NCI-H187 (cell line): ENCODE data around the gene VGF.
"Not testable (repeated sequence)": the region's sequence is repeated elsewhere in the genome, so short reads cannot be mapped to it uniquely, and the experiment has no call there.

ENCODE experiments used
- DNase-seq, 2 experiments: peaks; one replicate each; lab custom pipeline; 2025; lab: John Stamatoyannopoulos, UW

The VGF gene

GRCh38 chr7:101116898-101117297, 48.5 kb downstream of the VGF start:
- DNase-seq, result no peak

GRCh38 chr7:101115215-101115614, 50.2 kb downstream of the VGF start:
- no peak for DNase-seq

GRCh38 chr7:101114492-101114891, 50.9 kb downstream of the VGF start:
- DNase-seq, result no peak

DNA sequence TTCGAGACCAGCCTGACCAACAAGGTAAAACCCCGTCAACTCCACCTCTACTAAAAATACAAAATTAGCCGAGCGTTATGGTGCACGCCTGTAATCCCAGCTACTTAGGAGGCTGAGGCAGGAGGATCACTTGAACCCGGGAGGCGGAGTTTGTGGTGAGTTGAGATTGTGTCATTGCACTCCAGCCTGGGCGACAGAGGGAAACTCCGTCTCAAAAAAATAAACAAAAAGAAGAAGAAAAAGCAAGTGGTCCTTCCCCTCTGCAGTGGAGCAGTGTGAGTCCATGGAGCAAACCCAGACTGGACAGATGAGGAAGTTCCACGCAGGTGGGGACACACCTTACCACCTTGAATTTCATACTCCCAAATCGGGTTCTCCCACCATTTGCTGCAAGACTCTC, 51.5 kb downstream of the VGF start:
- DNase-seq, result no peak

GRCh38 chr7:101113140-101113539, 52.2 kb downstream of the VGF start:
- DNase-seq, result not testable (repeated sequence)
